HL-60/S4 (cell line): ENCODE results near the gene ADK.

Source experiments
- in situ Hi-C: fragments of 300-500 bp; cut with MboI; formaldehyde crosslinking; loops from 2 replicates; pipeline ENCODE4 v1.14.3; 2022; ENCODE audit warnings: low sequenced_read_pairs

Gene ADK

GRCh38 chr10:74643596-74643975 is 492.6 kb downstream of the ADK start:
- in situ Hi-C loops, result no loop called here

GRCh38 chr10:74644738-74645137 is 493.7 kb downstream of the ADK start:
- in situ Hi-C loops, result no loop called here

GRCh38 chr10:74645692-74646091 is 494.7 kb downstream of the ADK start:
- in situ Hi-C loops, result no loop called here

GRCh38 chr10:74650613-74651012 is 499.6 kb downstream of the ADK start:
- in situ Hi-C loops, result no loop called here

- in situ Hi-C loops, result no loop called here
These were observed 500.5 kb downstream of the ADK start for GRCh38 chr10:74651565-74651964.

- in situ Hi-C loops, result no loop called here
These were observed 501.6 kb downstream of the ADK start for GRCh38 chr10:74652664-74653063.

DNA sequence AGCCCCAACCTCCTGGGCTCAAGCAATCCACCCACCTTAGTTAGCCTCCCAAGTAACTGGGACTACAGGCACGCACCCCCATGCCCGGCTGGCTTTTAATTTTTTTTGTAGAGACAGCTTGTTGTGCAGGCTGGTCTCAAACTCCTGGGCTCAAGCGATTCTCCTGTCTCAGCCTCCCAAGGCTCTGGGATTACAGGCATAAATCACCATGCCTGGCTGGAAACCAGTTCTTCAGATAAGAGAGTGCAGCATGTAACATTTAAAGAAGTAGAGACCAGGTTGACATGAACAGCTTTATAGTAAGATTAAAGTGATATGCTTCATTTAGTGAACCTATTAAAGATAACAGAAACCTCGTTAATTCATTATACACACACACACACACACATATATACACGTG is 507.5 kb downstream of the ADK start:
- in situ Hi-C loops, result no loop called here

DNA sequence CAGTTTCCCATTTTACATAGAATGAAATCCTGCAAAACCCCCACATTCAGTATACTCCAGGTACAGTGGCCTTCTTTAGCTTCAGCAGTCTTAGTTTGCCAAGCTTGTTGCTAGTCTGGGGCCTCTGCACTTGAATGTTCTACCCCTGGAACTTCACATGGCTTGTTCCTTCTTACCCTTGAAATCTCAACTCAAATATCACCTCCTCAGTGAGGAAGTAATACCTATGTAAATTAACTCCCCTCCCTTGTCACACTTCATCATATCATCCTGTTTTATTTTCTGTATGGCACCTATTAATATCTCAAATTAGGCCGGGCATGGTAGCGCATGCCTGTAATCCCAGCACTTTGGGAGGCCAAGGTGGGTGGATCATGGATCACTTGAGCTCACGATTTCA is 511.6 kb downstream of the ADK start:
- in situ Hi-C loops, result no loop called here

DNA sequence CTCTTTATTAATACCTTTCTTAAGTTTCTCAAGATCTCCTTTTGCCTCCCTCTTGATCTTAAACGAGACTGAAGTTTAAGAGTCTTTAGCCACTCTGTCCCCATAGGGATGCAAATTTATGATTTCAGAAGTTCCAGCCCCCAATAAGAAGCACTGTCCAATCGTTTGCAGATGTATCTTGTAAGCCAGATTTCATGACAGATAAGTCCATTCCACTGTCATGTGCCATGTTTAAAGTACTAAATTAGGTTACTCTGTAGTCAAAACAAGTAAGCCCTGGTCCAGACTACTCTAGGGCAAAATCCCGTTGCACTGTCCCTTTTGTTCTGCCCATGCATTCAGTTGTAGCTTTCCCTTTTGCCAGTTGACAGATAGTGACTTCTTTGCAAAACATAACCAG is 518.2 kb downstream of the ADK start:
- in situ Hi-C loops, result no loop called here

DNA sequence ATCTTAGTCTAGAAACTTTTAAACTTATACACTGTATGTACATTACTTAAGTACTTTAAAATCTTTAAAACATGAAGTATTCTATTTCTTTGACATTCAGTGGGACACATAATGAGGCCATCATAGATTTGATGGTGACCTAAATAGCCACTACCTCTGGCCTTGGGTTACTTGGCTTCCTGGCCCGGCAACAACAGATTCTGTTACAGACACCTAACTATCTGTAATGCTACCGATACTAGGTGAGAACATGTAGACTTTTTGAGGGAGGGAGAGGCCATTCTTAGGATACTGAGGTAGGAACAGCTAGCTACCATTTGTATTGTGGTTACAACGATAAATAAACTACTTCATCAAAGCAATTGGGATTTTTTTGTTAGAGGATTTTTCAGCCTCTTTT is 520.7 kb downstream of the ADK start:
- in situ Hi-C loops, result no loop called here

DNA sequence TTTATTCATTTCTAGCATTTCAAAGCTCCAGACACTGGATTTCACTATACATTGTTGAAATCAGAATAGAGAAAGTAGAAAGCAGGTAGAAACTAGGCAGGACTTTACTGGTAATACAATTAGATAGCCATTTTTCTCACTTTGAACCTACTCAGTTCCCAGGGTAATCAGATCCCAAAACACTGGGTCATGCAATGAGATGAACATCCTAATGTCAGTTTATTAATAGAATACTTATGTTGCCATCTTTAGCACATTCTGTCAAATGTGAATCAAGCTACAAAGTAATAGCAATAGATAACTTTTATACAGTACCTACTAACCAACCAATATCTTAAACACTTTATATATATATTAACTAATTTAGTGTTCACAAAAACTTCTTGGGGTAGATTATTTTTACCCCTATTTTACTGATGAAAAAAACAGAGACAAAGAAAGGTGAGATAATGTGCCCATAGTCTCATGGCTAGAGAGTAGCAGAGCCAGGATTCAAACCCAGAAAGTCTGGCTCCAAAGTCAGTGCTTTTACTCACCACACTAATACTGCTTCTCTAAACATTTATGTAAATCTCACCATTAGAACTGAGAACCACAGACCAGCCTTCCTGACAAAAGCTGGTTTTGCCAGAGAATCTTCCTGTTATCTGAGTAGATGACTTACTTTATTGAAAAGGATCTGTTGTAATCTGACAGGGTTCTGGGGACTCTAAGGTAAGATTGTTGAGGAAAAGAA is 521.6 kb downstream of the ADK start:
- in situ Hi-C loops, result no loop called here

DNA sequence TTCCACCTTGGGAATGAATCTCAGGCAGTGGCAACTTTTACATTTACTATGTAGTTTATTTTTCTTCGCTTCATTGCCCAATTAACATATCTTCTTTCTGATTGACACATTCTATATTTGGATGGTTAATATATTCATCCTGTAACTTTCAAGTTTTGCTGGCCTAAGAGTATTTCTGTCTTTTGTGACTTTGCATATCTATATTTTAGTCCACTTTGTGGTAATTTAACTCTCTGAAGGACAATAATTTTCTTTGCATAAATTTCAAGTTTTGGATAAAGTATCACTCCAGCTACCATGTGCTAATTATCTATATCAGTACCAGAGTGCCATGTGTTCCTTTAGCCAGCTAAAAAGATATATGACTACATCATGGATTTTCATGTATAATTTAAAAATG is 523.9 kb downstream of the ADK start:
- in situ Hi-C loops, result no loop called here

DNA sequence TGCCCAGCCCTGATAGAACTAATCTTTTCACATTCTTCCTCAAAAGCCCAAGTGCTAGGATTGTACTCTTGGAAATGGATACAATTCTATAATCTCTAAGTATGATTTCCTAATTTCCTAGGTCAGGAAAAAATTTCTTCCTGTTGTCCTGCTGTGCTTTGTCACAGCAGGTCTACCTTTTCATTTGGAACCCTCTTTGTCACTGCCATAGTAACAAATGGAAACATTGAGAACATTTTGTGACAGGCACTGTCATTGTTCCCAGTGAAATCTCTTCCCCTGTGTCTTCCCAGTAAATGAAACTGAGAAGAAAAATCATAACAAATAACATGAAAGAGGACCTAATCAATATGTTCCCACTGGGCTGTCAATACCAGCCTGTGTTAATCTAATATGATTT is 524.5 kb downstream of the ADK start:
- in situ Hi-C loops, result no loop called here

DNA sequence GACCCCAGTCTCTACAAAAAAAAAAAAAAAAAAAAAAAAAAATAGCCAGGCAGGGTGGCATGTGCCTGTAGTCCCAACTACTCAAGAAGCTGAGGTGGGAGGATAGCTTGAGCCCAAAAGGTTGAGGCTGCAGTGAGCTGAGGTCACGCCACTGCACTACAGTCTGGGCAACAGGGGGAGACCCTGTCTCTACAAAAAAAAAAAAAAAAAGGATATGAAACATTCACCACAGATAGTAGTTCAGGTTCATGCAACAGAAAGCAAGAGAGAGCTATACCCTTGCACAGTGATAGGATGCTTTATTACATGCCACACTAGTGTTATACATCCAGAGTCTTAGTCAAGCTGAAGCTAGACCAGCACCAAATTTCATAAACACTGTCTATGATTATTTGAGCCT is 526.9 kb downstream of the ADK start:
- in situ Hi-C loops, result no loop called here

GRCh38 chr10:74681917-74682627 is 531.1 kb downstream of the ADK start:
- in situ Hi-C loops, result no loop called here

GRCh38 chr10:74683067-74683466 is 532.0 kb downstream of the ADK start:
- in situ Hi-C loops, result no loop called here

- in situ Hi-C loops, result no loop called here
These were observed 532.8 kb downstream of the ADK start for GRCh38 chr10:74683621-74684364.

DNA sequence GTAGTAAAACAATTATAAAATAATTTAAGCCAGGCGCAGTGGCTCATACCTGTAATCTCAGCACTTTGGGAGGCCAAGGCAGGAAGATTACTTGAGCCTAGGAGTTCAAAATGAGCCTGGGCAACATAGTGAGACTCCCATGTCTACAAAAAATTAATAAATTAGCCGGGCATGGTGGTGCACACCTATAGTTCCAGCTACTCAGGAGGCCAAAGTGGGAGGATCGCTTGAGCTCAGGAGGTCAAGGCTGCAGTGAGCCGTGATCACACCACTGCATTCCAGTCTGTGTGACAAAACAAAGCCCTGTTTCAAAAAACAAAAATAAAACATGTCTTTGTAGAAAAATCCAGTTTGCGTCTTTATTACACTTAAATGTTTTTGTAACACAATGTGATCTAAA is 533.4 kb downstream of the ADK start:
- in situ Hi-C loops, result no loop called here

DNA sequence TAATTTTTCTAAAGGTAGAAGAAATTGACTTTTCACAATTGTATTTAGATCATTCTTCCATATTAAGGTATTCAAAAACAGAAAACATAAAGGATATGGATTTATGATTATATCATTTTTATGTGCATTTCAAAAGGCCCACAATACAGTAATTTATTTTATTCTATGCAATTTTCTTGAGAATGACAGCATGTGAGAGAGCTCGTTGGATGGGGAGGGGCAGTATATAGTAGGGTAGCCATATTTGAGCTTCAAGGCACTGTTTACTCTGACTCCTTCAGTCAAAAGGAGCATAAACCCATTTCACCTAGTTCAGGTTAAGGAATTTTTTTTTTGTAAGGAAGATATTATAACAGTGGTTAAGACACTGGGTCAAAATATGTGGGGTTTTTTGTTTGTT is 534.5 kb downstream of the ADK start:
- in situ Hi-C loops, result no loop called here

DNA sequence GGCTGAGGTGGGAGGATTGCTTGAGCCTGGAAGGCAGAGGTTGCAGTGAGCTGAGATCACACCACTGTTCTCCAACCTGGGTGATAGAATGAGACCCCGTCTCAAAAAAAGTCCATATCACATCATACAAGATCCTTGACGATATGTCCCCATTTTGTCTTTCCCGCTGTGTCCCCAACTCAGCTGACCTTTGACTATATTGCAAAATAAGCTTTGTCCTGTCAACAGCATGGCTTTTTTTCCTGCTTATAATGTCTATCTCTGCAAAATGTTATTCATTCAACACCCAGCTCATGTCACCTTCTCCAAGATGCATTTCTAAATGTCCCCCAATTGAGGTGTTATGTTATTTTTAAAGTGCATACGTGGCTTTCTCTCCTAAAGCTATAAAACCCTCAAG is 539.4 kb downstream of the ADK start:
- in situ Hi-C loops, result no loop called here

DNA sequence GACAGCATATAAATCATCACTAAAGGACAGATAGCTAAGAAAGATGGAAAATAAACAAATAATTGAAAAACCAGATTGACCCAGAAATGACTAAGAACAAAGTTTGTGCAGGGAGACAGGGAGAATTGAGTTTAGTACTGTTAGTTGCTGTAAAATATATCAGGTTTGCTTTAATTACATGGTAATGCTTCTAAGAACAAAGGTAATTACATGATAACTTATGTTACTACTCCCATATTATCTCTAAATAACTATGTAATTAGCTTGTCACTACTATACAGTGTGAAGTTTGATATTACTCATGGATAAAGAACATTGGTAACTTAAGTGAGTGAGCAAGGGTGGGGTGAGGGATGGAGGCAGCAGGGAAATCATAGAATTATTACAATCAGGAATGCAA is 540.1 kb downstream of the ADK start:
- in situ Hi-C loops, result no loop called here
